Sigmoid colon (tissue), 7 donors: ENCODE results near the gene ENTR1. TPM values are rescaled to one million over a fixed set of nuclear protein-coding genes. Genes with fewer than 3 reads are reported as not detected.

ENCODE experiments used
- DNase-seq: peaks from one replicate; pipeline ENCODE4 v3.0.0-alpha.2; 2019
- H3K27ac ChIP-seq, 4 donors: fragments of 200-600 bp; sonication (generic); one replicate each; pipeline ENCODE4 v1.5.1; 2016 to 2019; ENCODE audit warnings: mild to moderate bottlenecking in 1 of 4
- H3K27me3 ChIP-seq, 3 donors: fragments of 200-600 bp; sonication (generic); one replicate each; pipeline ENCODE4 v1.5.1; 2019; ENCODE audit warnings: mild to moderate bottlenecking in 1 of 3
- H3K36me3 ChIP-seq, 4 donors: fragments of 200-600 bp; sonication (generic); one replicate each; pipeline ENCODE4 v1.5.1; 2016 to 2019
- H3K4me1 ChIP-seq, 4 donors: fragments of 200-600 bp; sonication (generic); one replicate each; pipeline ENCODE4 v1.5.1; 2017 to 2019
- H3K4me3 ChIP-seq, 4 donors: fragments of 200-600 bp; sonication (generic); one replicate each; pipeline ENCODE4 v1.5.1; 2017 to 2019; ENCODE audit warnings: mild to moderate bottlenecking in 2 of 4, moderate library complexity in 1 of 4
- H3K9me3 ChIP-seq, 4 donors: fragments of 200-600 bp in 3 of 4; sonication (generic) in 3 of 4; one replicate each; pipeline versions ENCODE4 v1.5.1 to v1.6.1; 2013 to 2019
- EP300 ChIP-seq, 4 donors: sonication (generic); formaldehyde crosslinking; IDR thresholded peaks; one replicate each; pipeline ENCODE4 v1.6.1; 2017; ENCODE audit warnings: antibody characterized with exemption in 4 of 4
- POLR2A ChIP-seq, 2 donors: fragments of 450-650 bp; IDR thresholded peaks; one replicate each; pipeline ENCODE4 v1.6.1; 2016; ENCODE audit warnings: antibody characterized with exemption in 2 of 2, mild to moderate bottlenecking in 2 of 2, moderate library complexity in 2 of 2
- POLR2AphosphoS5 ChIP-seq, 4 donors: sonication (generic); formaldehyde crosslinking; IDR thresholded peaks; one replicate each; pipeline ENCODE4 v1.6.1; 2017; ENCODE audit warnings: antibody characterized with exemption in 4 of 4
- WGBS, 2 donors: extraction: QIAGEN DNeasy Blood & Tissue Kit; methylation state at CpG; one replicate each; pipeline ENCODE4 v1.1.7; 2013; 5-methylcytosine and 5-hydroxymethylcytosine counted together
- intact Hi-C: fragments of 100-400 bp; cut with DNase I; formaldehyde crosslinking; loops from one replicate; pipeline ENCODE4 v1.15.1; 2023
- polyA plus RNA-seq, 3 donors: library from polyadenylated mRNA; stranded (reverse); fragments of 200-250 nt; gene quantifications; one replicate each; pipeline ENCODE4 v1.2.3, GENCODE V29; 2013
- total RNA-seq, 4 donors: library from RNA; depleted of rRNA; stranded (reverse); fragments of >200 nt; gene quantifications; one replicate each; pipeline ENCODE4 v1.1.0, GENCODE V29; 2016
- TF ChIP-seq, protein P1 (sequence below), 4 experiments: fragments of 450-650 bp in 3 of 4; fragments of 200-600 bp in 1 of 4; IDR thresholded peaks; one replicate each; pipeline ENCODE4 v1.5.1; 2016 to 2019; ENCODE audit warnings: antibody characterized with exemption in 4 of 4, mild to moderate bottlenecking in 3 of 4, moderate library complexity in 2 of 4
- donor health status: healthy with polysubstance abuse.
- donor health status: Bipolar disorder and iron deficiency.
- donor health status: healthy.

Gene ENTR1
- total and polyA plus RNA-seq, 7 donors = 16.2 to 47.2 (median 30.6) TPM

DNA sequence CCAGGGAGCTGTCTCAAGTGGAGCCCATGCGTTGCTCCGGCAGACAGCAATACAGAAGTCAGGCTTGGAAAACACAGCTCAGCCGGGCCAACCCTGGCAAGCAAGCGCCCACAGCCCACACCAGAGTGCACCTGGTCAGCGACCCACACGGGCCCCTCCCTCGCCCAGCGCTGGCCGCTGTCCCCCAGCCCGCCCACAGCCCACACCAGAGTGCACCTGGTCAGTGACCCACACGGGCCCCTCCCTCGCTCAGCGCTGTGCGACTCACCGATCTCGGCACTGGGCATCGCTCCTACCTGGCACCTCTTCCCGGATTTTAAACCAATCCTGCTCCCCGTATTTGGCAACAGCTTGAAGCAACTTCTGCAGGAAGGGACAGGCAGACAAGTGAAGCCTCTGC, 23.2 kb downstream of the ENTR1 start:
- H3K27ac ChIP-seq = no peak overlapping the region
- peaks cover 22 to 84% (median 47%) of the 10 kb centered on the region in 4 donors for H3K36me3 ChIP-seq
- no peaks in the 10 kb centered on the region for H3K9me3 ChIP-seq
- WGBS, 2 donors = 97 to 98% methylated on average over 19 of the region's 19 CpGs
- no peak overlapping the region for H3K4me3 ChIP-seq
- intact Hi-C loops = no loop called here
- no peaks in the 10 kb centered on the region for H3K27me3 ChIP-seq
- no peak for DNase-seq
- TF ChIP-seq POLR2AphosphoS5 (IDR thresholded peaks at IDR 0.05) (no peak), POLR2A (IDR thresholded peaks at IDR 0.05) (no peak), EP300 (IDR thresholded peaks at IDR 0.05) (no peak)
- TF ChIP-seq, protein P1, sequence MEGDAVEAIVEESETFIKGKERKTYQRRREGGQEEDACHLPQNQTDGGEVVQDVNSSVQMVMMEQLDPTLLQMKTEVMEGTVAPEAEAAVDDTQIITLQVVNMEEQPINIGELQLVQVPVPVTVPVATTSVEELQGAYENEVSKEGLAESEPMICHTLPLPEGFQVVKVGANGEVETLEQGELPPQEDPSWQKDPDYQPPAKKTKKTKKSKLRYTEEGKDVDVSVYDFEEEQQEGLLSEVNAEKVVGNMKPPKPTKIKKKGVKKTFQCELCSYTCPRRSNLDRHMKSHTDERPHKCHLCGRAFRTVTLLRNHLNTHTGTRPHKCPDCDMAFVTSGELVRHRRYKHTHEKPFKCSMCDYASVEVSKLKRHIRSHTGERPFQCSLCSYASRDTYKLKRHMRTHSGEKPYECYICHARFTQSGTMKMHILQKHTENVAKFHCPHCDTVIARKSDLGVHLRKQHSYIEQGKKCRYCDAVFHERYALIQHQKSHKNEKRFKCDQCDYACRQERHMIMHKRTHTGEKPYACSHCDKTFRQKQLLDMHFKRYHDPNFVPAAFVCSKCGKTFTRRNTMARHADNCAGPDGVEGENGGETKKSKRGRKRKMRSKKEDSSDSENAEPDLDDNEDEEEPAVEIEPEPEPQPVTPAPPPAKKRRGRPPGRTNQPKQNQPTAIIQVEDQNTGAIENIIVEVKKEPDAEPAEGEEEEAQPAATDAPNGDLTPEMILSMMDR (IDR thresholded peaks at IDR 0.05) = no peak
- H3K4me1 ChIP-seq = no peaks in the 10 kb centered on the region

- Histone ChIP-seq H3K4me1 (no peaks in the 10 kb centered on the region), H3K36me3 (peaks cover 22 to 84% (median 42%) of the 10 kb centered on the region in 4 donors), H3K9me3 (no peaks in the 10 kb centered on the region), H3K27me3 (no peaks in the 10 kb centered on the region), H3K4me3 (no peak overlapping the region), H3K27ac (no peak overlapping the region)
- no peak for DNase-seq
- intact Hi-C loops = no loop called here
- TF ChIP-seq POLR2A (IDR thresholded peaks at IDR 0.05) = no peak
- TF ChIP-seq, protein P1 (IDR thresholded peaks at IDR 0.05) = no peak
- TF ChIP-seq POLR2AphosphoS5 (IDR thresholded peaks at IDR 0.05) = no peak
- no peak for TF ChIP-seq EP300 (IDR thresholded peaks at IDR 0.05)
- 86 to 87% methylated on average over 13 of the region's 13 CpGs for WGBS, 2 donors
Measured at GRCh38 chr9:136386018-136386417, 24.4 kb downstream of the ENTR1 start.

DNA sequence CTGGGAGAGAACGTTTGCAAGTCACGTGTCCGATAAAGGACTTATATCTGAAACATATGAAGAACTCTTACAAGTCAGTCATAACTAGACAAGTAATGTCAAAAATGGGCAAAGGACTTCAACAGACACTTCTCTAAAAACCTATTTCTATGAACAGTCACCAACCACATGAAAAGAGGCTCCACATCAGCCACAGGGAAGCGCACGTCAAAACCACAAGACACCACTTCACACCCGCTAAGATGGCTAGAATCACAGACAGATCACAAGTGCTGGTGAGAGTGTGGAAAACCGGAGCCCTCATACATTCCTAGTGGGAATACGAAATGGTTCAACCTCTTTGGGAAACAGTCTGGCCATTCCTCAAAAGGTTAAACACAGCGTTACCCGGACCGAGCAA, 25.4 kb downstream of the ENTR1 start:
- no peak overlapping the region for H3K4me3 ChIP-seq
- H3K27me3 ChIP-seq = no peaks in the 10 kb centered on the region
- no peak overlapping the region for H3K27ac ChIP-seq
- no peak for DNase-seq
- intact Hi-C loops = no loop called here
- no peaks in the 10 kb centered on the region for H3K9me3 ChIP-seq
- WGBS, 2 donors = 75 to 90% methylated on average over 11 of the region's 11 CpGs
- TF ChIP-seq POLR2AphosphoS5 (IDR thresholded peaks at IDR 0.05) (no peak), EP300 (IDR thresholded peaks at IDR 0.05) (no peak), POLR2A (IDR thresholded peaks at IDR 0.05) (no peak)
- TF ChIP-seq, protein P1 (IDR thresholded peaks at IDR 0.05) = no peak
- H3K4me1 ChIP-seq = no peaks in the 10 kb centered on the region
- H3K36me3 ChIP-seq = peaks cover 22 to 90% (median 43%) of the 10 kb centered on the region in 4 donors

GRCh38 chr9:136383436-136383835, 27.0 kb downstream of the ENTR1 start:
- Histone ChIP-seq H3K27ac (no peak overlapping the region), H3K4me3 (no peak overlapping the region), H3K9me3 (no peaks in the 10 kb centered on the region), H3K27me3 (no peaks in the 10 kb centered on the region), H3K36me3 (peaks cover 20 to 90% (median 39%) of the 10 kb centered on the region in 4 donors), H3K4me1 (no peaks in the 10 kb centered on the region)
- no peak for DNase-seq
- intact Hi-C loops = no loop called here
- WGBS, 2 donors = 97 to 98% methylated on average over 20 of the region's 20 CpGs
- TF ChIP-seq POLR2AphosphoS5 (IDR thresholded peaks at IDR 0.05) = no peak
- TF ChIP-seq, protein P1 (IDR thresholded peaks at IDR 0.05) = no peak
- TF ChIP-seq POLR2A (IDR thresholded peaks at IDR 0.05) = no peak
- TF ChIP-seq EP300 (IDR thresholded peaks at IDR 0.05) = no peak

- TF ChIP-seq POLR2A (IDR thresholded peaks at IDR 0.05) (no peak), EP300 (IDR thresholded peaks at IDR 0.05) (no peak), POLR2AphosphoS5 (IDR thresholded peaks at IDR 0.05) (no peak)
- TF ChIP-seq, protein P1 (IDR thresholded peaks at IDR 0.05) = no peak
- Histone ChIP-seq H3K27ac (no peak overlapping the region), H3K27me3 (no peaks in the 10 kb centered on the region), H3K4me1 (no peaks in the 10 kb centered on the region), H3K36me3 (peaks cover 7 to 79% (median 30%) of the 10 kb centered on the region in 4 donors), H3K4me3 (no peak overlapping the region), H3K9me3 (no peaks in the 10 kb centered on the region)
- no peak for DNase-seq
- intact Hi-C loops = no loop called here
- 91 to 95% methylated on average over 25 of the region's 25 CpGs for WGBS, 2 donors
Measured at GRCh38 chr9:136381966-136382513, 28.4 kb downstream of the ENTR1 start.
